GM18498 (cell line): ENCODE measurements around the gene PITPNC1.
"Not testable (repeated sequence)": the region's sequence is repeated elsewhere in the genome, so short reads cannot be mapped to it uniquely, and the experiment has no call there.

Experiments used
- ATAC-seq: cut with Tn5 transposase; IDR thresholded peaks from one replicate; pipeline ENCODE4 v1.9.1; 2021; ENCODE audit warnings: mild to moderate bottlenecking, moderate library complexity; ENCODE audit not compliant: unreplicated experiment

PITPNC1 gene

DNA sequence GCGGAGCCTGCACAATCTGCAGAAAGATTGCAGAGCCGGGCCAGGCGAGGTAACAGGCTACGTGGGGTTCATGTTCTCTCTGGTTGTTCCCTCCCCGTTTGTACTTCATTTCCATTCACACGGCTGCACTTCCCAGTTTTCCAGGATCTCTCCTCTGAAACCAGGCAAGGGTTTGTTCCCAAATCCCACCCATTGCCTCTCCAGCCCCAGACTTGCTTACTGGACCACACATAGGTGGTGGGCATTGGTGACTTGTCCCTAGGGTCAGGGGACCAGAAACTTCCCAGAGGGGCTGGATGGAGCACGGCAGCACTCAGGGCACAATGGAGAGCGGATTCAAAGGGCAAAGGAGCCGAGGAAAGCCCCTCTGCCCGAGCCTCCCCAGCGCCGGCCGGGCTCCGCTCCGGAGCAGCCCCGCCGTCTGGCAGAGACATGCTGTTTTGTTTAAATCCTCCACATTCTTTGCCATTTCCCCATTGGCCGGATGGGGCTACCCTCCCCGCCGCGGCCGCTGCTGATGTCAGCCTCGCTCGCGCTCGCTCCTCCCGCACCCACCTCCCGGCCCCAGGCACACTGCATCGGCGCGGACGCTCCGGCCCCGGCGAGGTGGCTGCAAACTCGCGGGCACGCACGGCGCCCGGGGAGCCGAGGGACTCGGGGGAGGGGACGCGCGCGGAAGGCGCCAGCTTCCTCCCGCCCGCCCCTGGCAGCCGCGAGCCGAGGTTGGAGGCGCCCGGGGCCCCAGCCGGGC is at the start of gene PITPNC1:
PITPNC1 (plus strand) TSS at position 545 of the 751 bp plus-strand sequence.
- peak; percentile 79 for ATAC-seq

- ATAC-seq = no peak
These were observed 49.1 kb upstream of the PITPNC1 start for GRCh38 chr17:67328026-67328425.

DNA sequence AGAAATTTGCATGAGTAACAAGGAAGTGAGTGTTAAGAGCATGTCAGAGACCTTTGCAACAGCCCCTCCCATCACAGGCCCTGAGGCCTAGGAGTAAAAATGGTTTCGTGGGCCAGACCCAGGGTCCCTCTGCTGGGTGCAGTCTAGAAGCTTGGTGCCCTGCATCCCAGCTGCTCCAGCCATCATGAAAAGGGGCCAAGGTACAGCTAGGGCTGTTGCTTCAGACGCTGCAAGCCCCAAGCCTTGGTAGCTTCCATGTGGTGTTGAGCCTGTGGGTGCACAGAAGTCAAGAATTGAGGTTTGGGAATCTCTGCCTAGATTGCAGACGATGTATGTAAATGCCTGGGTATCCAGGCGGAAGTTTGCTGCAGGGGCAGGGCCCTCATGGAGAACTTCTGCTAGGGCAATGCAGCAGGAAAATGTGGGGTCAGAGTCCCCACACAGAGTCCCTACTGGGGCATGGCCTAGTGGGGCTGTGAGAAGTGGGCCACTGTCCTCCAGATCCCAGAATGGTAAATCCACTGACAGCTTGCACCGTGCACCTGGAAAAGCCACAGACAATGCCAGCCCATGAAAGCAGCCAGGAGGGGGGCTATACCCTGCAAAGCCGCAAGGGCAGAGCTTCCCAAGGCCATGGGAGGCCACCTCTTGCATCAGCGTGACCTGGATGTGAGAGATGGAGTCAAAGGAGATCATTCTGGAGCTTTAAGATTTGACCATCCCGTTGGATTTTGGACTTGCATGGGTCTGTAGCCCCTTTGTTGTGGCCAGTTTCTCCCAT is 45.5 kb upstream of the PITPNC1 start:
- ATAC-seq = not testable (repeated sequence)

DNA sequence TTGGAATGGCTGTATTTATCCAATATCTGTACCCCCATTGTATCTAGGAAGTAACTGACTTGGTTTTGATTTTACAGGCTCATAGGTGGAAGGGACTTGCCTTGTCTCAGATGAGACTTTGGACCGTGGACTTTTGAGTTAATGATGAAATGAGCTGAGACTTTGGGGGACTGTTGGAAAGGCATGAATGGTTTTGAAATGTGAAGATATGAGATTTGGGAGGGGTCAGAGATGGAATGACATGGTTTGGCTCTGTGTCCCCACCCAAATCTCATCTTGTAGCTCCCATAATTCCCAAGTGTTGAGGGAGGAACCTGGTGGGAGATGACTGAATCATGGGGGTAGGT is 44.9 kb upstream of the PITPNC1 start:
- not testable (repeated sequence) for ATAC-seq

DNA sequence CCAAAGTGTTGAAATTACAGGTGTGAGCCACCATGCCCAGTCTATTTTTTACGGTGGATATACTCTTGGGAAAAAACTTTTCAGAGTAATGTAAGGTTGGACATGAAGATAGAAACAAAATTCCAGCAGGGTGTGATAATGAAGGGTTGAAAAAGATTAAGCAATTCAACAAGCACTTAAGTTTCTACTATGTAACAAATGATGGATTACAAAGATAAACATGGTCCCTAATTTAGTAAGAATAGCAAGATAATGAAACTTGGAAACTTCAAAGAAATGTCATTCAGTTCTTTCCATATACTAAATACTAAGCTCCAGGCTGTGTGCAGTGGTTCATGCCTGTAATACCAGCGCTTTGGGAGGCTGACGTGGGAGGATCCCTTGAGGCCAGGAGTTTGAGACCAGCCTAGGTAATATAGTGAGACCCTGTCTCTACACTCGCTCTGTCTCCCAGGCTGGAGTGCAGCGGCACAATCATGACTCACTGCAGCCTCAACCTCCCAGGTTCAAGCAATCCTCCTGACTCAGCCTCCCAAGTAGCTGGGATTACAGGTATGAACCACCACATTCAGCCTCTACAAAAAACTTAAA is 41.7 kb upstream of the PITPNC1 start:
- ATAC-seq = no peak

DNA sequence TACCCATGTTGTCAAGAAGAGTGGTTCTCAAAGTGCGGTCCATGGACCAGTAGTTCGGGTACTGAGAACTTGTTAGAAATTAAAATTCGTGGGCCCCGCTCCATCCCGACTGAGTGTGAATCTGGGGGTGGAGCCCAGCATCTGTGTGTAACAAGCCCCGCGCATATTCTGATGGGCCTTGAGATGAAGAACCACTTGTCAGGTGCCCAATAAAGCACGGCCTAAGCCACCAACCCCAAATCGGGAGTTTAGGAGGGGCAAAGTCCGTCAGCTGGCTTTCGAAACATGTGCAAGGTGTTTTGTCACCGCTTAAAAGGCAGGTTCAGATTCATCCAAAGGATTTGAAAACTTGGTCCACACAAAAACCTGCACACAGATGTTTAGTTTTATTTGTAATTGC is 40.2 kb upstream of the PITPNC1 start:
- ATAC-seq = no peak

DNA sequence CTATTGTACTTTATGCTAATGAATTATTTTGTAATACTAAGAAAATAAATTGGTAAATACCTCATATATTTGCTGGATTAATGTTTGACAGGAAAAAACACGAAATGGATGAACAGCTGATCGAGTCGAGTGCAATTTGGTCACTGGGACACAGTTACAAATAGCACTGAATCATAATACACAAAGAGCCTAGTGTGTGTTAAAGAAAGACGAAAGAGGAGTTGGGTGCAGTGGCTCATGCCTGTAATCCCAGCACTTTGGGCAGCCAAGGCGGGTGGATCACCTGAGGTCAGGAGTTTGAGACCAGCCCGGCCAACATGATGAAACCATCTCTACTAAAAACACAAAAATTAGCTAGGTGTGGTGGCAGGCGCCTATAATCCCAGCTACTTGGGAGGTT is 38.7 kb upstream of the PITPNC1 start:
- ATAC-seq = not testable (repeated sequence)

DNA sequence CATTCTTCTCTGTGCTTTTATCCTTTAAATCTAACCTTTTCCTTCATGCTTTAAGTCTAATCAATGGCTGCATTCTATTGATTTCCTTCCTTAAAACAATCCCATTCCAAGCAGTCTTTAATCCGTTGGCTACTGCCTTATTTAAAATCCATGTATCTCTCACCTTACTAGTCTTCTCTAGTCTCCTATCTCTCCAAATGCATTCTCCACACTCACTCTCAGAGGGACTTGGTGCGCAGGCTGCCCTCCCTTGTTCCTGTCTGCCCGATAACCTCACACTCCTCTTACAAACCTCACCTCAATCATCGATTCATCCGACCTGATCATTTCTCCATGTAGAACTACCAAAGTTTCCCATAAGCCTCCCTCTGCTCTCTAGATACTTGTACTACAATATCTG is 33.8 kb upstream of the PITPNC1 start:
- no peak for ATAC-seq

GRCh38 chr17:67347826-67348225 is 29.3 kb upstream of the PITPNC1 start:
- no peak for ATAC-seq

- ATAC-seq = no peak
These were observed 27.7 kb upstream of the PITPNC1 start for GRCh38 chr17:67349420-67349819.

- no peak for ATAC-seq
These were observed 23.9 kb upstream of the PITPNC1 start for GRCh38 chr17:67353161-67353560.

- ATAC-seq = no peak
These were observed 23.0 kb upstream of the PITPNC1 start for GRCh38 chr17:67353929-67354574.

- ATAC-seq = no peak
These were observed 18.5 kb upstream of the PITPNC1 start for GRCh38 chr17:67358612-67359011.

- ATAC-seq = no peak
These were observed 16.9 kb upstream of the PITPNC1 start for GRCh38 chr17:67359960-67360791.

DNA sequence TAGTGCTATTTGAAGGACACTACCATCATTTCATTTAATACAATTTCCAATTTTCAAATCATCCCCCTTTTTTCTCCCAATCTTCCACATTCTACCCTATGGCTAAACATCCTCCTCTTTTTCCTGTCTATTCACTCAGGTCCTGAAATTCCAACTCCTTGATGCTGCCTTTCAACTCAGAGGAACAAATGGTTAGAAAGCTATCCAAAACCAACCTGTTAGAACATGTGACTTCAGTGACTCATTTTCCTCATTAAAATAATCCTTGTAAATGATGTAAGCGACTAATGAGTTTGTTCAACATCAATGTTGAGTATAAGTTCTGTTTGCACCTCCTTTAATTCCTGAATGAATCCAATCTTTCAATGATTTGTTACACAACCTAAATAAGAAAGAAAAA is 16.2 kb upstream of the PITPNC1 start:
- no peak for ATAC-seq

- ATAC-seq = no peak
These were observed 14.9 kb upstream of the PITPNC1 start for GRCh38 chr17:67362173-67362572.

DNA sequence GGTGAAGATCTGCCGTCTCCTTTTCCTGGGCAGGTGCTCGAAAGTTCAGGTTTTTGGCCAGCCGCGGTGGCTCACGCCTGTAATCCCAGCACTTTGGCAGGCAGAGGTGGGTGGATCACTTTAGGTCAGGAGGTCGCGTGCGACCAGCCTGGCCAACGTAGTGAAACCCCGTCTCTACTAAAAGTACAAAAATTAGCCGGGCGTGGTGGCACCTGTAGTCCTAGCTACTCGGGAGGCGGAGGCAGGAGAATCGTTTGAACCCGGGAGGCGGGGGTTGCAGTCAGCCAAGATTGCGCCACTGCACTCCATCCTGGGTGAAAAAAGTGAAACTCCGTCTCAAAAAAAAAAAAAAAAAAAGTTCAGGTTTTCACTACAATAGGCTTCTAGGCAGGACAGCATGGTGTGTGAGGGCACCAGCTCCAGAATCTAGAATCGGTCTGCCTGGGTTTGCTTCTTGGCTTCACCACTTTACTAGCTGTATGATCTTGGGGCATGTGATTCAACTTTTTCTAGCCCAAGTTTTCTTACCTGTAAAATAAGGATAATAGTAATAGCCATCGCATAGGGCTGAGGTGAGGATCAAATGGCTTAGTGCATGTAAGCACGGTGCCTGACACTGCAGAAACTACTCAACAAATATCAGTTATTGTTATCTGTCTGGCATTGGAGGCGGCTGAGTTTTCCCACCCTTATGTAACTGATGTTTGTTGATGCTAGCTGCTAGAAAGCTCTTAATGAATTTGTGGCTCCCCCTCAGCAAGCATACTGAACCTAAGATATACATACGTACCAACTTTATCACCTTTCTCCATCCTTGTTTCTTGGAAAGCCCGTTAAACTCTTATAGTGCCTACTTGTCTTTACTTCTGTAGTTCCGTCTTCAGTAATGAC is 12.0 kb upstream of the PITPNC1 start:
- ATAC-seq = no peak

GRCh38 chr17:67365738-67366192 is 11.3 kb upstream of the PITPNC1 start:
- peak; percentile 21 for ATAC-seq
